HepG2 (cell line): ENCODE measurements around the gene CAMTA1.

Source experiments
- EP300 ChIP-seq, 3 experiments: sonication (generic) in 1 of 3; formaldehyde crosslinking in 1 of 3; IDR thresholded peaks; 2 replicates each; pipeline versions ENCODE4 v1.5.1 to v1.6.1; 2011 to 2020; ENCODE audit warnings: low read depth in 2 of 3, low read length in 2 of 3, borderline replicate concordance in 1 of 3, improper control_type of control experiment in 1 of 3, mild to moderate bottlenecking in 1 of 3, missing genetic modification reagents in 1 of 3, moderate library complexity in 1 of 3
- GABPA ChIP-seq, 2 experiments: IDR thresholded peaks; 2 replicates each; pipeline ENCODE4 v1.6.1; 2011 to 2016; ENCODE audit warnings: low read depth in 2 of 2, low read length in 1 of 2, missing biosample characterization in 1 of 2, missing genetic modification characterization in 1 of 2
- GABPB1 ChIP-seq: IDR thresholded peaks from 2 replicates; pipeline ENCODE4 v1.6.1; 2016; ENCODE audit warnings: mild to moderate bottlenecking, missing genetic modification reagents, moderate library complexity, missing compliant biosample characterization
- KAT7 ChIP-seq: IDR thresholded peaks from 2 replicates; pipeline ENCODE4 v1.6.1; 2018; ENCODE audit warnings: borderline replicate concordance, missing compliant biosample characterization
- NKX3-1 ChIP-seq: sonication (generic); formaldehyde crosslinking; IDR thresholded peaks from 2 replicates; pipeline ENCODE4 v1.5.0; 2020; ENCODE audit warnings: missing genetic modification reagents
- RFXANK ChIP-seq: IDR thresholded peaks from 2 replicates; pipeline ENCODE4 v1.6.1; 2016
- STAG1 ChIP-seq: sonication (generic); formaldehyde crosslinking; IDR thresholded peaks from 2 replicates; pipeline ENCODE4 v1.4.0; 2020; ENCODE audit warnings: missing genetic modification reagents
- ZNF335 ChIP-seq: sonication (generic); formaldehyde crosslinking; IDR thresholded peaks from 2 replicates; pipeline ENCODE4 v1.4.0; 2020; ENCODE audit warnings: missing genetic modification reagents
- TF ChIP-seq, protein P1 (sequence below), 2 experiments: IDR thresholded peaks; 2 replicates each; pipeline ENCODE4 v1.6.1; 2011 to 2012; ENCODE audit warnings: low read length in 2 of 2, borderline replicate concordance in 1 of 2, low read depth in 1 of 2, mild to moderate bottlenecking in 1 of 2, moderate library complexity in 1 of 2
- TF ChIP-seq, protein P2 (sequence below): sonication (generic); formaldehyde crosslinking; IDR thresholded peaks from 2 replicates; pipeline ENCODE4 v1.5.1; 2020; ENCODE audit warnings: missing genetic modification reagents, mild to moderate bottlenecking, borderline replicate concordance
- TF ChIP-seq, protein P3 (sequence below): sonication (generic); IDR thresholded peaks from 2 replicates; pipeline ENCODE4 v1.6.1; 2016; ENCODE audit warnings: low read depth, borderline replicate concordance
- TF ChIP-seq, protein P4 (sequence below): sonication (generic); formaldehyde crosslinking; IDR thresholded peaks from 2 replicates; pipeline ENCODE4 v1.8.1; 2023; ENCODE audit warnings: missing genetic modification reagents, inconsistent platforms, borderline replicate concordance
- TF ChIP-seq, protein P5 (sequence below): IDR thresholded peaks from 2 replicates; pipeline ENCODE4 v1.6.1; 2016; ENCODE audit warnings: missing compliant biosample characterization, missing genetic modification reagents, borderline replicate concordance
- TF ChIP-seq, protein P6 (sequence below): IDR thresholded peaks from 2 replicates; pipeline ENCODE4 v1.6.1; 2012; ENCODE audit warnings: inconsistent platforms

DNA sequence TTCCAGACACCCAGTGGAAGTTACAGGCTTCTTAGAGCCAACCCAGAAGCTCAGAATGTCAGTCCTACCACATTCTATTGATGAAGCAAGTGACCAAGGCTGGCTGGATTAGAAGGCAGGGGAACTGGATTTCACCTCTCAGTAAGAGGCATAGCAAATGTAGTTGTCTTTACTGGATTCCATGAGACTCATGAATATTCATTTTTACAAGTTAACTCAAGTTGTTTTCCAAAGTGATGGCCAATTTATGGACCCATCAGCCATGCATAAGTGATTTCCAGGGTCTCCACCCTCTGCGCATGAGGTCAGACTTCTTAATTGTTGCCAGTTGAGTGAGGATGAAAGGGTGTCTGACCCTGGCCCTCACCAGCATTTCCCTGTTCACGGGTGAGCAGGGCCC is 559.0 kb downstream of the CAMTA1 start:
- TF ChIP-seq, protein P1, sequence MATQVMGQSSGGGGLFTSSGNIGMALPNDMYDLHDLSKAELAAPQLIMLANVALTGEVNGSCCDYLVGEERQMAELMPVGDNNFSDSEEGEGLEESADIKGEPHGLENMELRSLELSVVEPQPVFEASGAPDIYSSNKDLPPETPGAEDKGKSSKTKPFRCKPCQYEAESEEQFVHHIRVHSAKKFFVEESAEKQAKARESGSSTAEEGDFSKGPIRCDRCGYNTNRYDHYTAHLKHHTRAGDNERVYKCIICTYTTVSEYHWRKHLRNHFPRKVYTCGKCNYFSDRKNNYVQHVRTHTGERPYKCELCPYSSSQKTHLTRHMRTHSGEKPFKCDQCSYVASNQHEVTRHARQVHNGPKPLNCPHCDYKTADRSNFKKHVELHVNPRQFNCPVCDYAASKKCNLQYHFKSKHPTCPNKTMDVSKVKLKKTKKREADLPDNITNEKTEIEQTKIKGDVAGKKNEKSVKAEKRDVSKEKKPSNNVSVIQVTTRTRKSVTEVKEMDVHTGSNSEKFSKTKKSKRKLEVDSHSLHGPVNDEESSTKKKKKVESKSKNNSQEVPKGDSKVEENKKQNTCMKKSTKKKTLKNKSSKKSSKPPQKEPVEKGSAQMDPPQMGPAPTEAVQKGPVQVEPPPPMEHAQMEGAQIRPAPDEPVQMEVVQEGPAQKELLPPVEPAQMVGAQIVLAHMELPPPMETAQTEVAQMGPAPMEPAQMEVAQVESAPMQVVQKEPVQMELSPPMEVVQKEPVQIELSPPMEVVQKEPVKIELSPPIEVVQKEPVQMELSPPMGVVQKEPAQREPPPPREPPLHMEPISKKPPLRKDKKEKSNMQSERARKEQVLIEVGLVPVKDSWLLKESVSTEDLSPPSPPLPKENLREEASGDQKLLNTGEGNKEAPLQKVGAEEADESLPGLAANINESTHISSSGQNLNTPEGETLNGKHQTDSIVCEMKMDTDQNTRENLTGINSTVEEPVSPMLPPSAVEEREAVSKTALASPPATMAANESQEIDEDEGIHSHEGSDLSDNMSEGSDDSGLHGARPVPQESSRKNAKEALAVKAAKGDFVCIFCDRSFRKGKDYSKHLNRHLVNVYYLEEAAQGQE (IDR thresholded peaks at IDR 0.05; ENCODE audit: borderline replicate concordance in 1 of 2, low read depth in 1 of 2, low read length in 2 of 2) = no peak
- TF ChIP-seq, protein P2, sequence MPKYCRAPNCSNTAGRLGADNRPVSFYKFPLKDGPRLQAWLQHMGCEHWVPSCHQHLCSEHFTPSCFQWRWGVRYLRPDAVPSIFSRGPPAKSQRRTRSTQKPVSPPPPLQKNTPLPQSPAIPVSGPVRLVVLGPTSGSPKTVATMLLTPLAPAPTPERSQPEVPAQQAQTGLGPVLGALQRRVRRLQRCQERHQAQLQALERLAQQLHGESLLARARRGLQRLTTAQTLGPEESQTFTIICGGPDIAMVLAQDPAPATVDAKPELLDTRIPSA (CRISPR knock-in tag) = no peak
- TF ChIP-seq, protein P3, sequence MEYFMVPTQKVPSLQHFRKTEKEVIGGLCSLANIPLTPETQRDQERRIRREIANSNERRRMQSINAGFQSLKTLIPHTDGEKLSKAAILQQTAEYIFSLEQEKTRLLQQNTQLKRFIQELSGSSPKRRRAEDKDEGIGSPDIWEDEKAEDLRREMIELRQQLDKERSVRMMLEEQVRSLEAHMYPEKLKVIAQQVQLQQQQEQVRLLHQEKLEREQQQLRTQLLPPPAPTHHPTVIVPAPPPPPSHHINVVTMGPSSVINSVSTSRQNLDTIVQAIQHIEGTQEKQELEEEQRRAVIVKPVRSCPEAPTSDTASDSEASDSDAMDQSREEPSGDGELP = no peak
- TF ChIP-seq, protein P4, sequence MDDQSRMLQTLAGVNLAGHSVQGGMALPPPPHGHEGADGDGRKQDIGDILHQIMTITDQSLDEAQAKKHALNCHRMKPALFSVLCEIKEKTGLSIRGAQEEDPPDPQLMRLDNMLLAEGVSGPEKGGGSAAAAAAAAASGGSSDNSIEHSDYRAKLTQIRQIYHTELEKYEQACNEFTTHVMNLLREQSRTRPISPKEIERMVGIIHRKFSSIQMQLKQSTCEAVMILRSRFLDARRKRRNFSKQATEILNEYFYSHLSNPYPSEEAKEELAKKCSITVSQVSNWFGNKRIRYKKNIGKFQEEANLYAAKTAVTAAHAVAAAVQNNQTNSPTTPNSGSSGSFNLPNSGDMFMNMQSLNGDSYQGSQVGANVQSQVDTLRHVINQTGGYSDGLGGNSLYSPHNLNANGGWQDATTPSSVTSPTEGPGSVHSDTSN = no peak
- no peak for TF ChIP-seq STAG1 (CRISPR knock-in tag)
- TF ChIP-seq GABPB1 (CRISPR knock-in tag) = no peak
- TF ChIP-seq RFXANK (CRISPR knock-in tag) = no peak
- TF ChIP-seq, protein P5, sequence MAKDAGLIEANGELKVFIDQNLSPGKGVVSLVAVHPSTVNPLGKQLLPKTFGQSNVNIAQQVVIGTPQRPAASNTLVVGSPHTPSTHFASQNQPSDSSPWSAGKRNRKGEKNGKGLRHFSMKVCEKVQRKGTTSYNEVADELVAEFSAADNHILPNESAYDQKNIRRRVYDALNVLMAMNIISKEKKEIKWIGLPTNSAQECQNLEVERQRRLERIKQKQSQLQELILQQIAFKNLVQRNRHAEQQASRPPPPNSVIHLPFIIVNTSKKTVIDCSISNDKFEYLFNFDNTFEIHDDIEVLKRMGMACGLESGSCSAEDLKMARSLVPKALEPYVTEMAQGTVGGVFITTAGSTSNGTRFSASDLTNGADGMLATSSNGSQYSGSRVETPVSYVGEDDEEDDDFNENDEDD (CRISPR knock-in tag) = no peak
- TF ChIP-seq GABPA (IDR thresholded peaks at IDR 0.05; ENCODE audit: low read depth, low read length) = no peak
- TF ChIP-seq GABPA (CRISPR knock-in tag; IDR thresholded peaks at IDR 0.05; ENCODE audit: low read depth) = no peak
- TF ChIP-seq EP300 (IDR thresholded peaks at IDR 0.05; ENCODE audit: low read depth in 2 of 2, low read length in 2 of 2) = no peak
- TF ChIP-seq EP300 (CRISPR knock-in tag; IDR thresholded peaks at IDR 0.05; ENCODE audit: borderline replicate concordance) = no peak
- TF ChIP-seq NKX3-1 (CRISPR knock-in tag) = no peak
- TF ChIP-seq ZNF335 (CRISPR knock-in tag) = no peak
- TF ChIP-seq, protein P6, sequence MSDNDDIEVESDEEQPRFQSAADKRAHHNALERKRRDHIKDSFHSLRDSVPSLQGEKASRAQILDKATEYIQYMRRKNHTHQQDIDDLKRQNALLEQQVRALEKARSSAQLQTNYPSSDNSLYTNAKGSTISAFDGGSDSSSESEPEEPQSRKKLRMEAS = no peak
- TF ChIP-seq KAT7 (CRISPR knock-in tag) = no peak
